Measurements from ENCODE around the gene BMAL1. TPM values are rescaled to one million over a fixed set of nuclear protein-coding genes. Genes with fewer than 3 reads are reported as not detected.

Gene BMAL1
- total RNA-seq, 1 experiment from 2014 or later: 8.8 TPM

GRCh38 chr11:13261591-13262061, 16.0 kb upstream of the BMAL1 start:
- DNase-seq (ENCODE audit: low read depth): peak; percentile 94

GRCh38 chr11:13262096-13262495, 15.5 kb upstream of the BMAL1 start:
- DNase-seq (ENCODE audit: low read depth): peak; percentile 3

- no peak for DNase-seq (ENCODE audit: low read depth)
Observed at GRCh38 chr11:13268791-13269190, 8.8 kb upstream of the BMAL1 start.

GRCh38 chr11:13269775-13270174, 7.8 kb upstream of the BMAL1 start:
- peak; percentile 38 for DNase-seq (ENCODE audit: low read depth)

- DNase-seq (ENCODE audit: low read depth): no peak
Observed at GRCh38 chr11:13271060-13271693, 6.4 kb upstream of the BMAL1 start.

- DNase-seq (ENCODE audit: low read depth): no peak
Observed at GRCh38 chr11:13276454-13276831, 1.1 kb upstream of the BMAL1 start.

- peak; percentile 97 for DNase-seq (ENCODE audit: low read depth)
Observed at GRCh38 chr11:13276832-13277767, 490 bp upstream of the BMAL1 start.

GRCh38 chr11:13278609-13279486, 1.3 kb downstream of the BMAL1 start:
- DNase-seq (ENCODE audit: low read depth): no peak

- no peak for DNase-seq (ENCODE audit: low read depth)
Observed at GRCh38 chr11:13279487-13279834, 1.9 kb downstream of the BMAL1 start.

- DNase-seq (ENCODE audit: low read depth): no peak
Observed at GRCh38 chr11:13280092-13280722, 2.6 kb downstream of the BMAL1 start.

- DNase-seq (ENCODE audit: low read depth): no peak
Observed at GRCh38 chr11:13280777-13281176, 3.2 kb downstream of the BMAL1 start.

GRCh38 chr11:13283636-13284035, 6.0 kb downstream of the BMAL1 start:
- DNase-seq (ENCODE audit: low read depth): no peak

GRCh38 chr11:13284776-13285588, 7.4 kb downstream of the BMAL1 start:
- no peak for DNase-seq (ENCODE audit: low read depth)

GRCh38 chr11:13286279-13286821, 8.8 kb downstream of the BMAL1 start:
- no peak for DNase-seq (ENCODE audit: low read depth)

GRCh38 chr11:13287036-13287435, 9.4 kb downstream of the BMAL1 start:
- no peak for DNase-seq (ENCODE audit: low read depth)

- DNase-seq (ENCODE audit: low read depth): no peak
Observed at GRCh38 chr11:13287681-13288080, 10.1 kb downstream of the BMAL1 start.

GRCh38 chr11:13288375-13289029, 10.9 kb downstream of the BMAL1 start:
- DNase-seq (ENCODE audit: low read depth): no peak

- peak; percentile 28 for DNase-seq (ENCODE audit: low read depth)
Observed at GRCh38 chr11:13289081-13289480, 11.5 kb downstream of the BMAL1 start.

GRCh38 chr11:13290221-13290980, 12.8 kb downstream of the BMAL1 start:
- no peak for DNase-seq (ENCODE audit: low read depth)

Data from RPMI7951 (cell line).